IMR-90 (cell line): ENCODE results near the gene TTC8. TPM values are rescaled to one million over a fixed set of nuclear protein-coding genes. Genes with fewer than 3 reads are reported as not detected.

ENCODE experiments used
- ATAC-seq: fragments of 200-7000 bp; cut with Tn5 transposase; 2 replicates; pipeline ENCODE4 v1.9.1; 2020; ENCODE audit warnings: low read depth, mild to moderate bottlenecking, moderate library complexity
- BruUV-seq: library from RNA; stranded (reverse); fragments of 400-500 nt; replicated peaks from 2 replicates; lab custom pipeline; 2021; lab: Mats Ljungman, UMichigan
- CTCF ChIA-PET: fragments of 300-600 bp; formaldehyde crosslinking; extraction: SDS; loops from one replicate; lab custom pipeline; 2021; ENCODE audit warnings: antibody characterized with exemption; lab: Yijun Ruan, JAX
- POLR2A ChIA-PET: fragments of 300-600 bp; sonication (Branson Sonifier 250); formaldehyde crosslinking; loops from one replicate; lab custom pipeline; 2022; ENCODE audit warnings: antibody characterized with exemption; ENCODE audit not compliant: unreplicated experiment; lab: Charles Lee
- DNase-seq: peaks from one replicate; pipeline ENCODE4 v3.0.0; 2013
- H2AFZ ChIP-seq: replicated peaks from 2 replicates; pipeline ENCODE3; 2013; ENCODE audit warnings: low read length, mild to moderate bottlenecking; ENCODE audit not compliant: poor library complexity
- H2AK5ac ChIP-seq: 2 replicates; pipeline ENCODE4 v1.6.1; 2013; ENCODE audit warnings: low read depth, low read length, inconsistent platforms
- H2AK9ac ChIP-seq: replicated peaks from 2 replicates; pipeline ENCODE3; 2013; ENCODE audit warnings: mild to moderate bottlenecking, low read depth, low read length, moderate library complexity; ENCODE audit not compliant: poor library complexity
- H2BK120ac ChIP-seq: 2 replicates; pipeline ENCODE4 v1.6.1; 2013; ENCODE audit warnings: low read depth, low read length, inconsistent platforms
- H2BK15ac ChIP-seq: 3 replicates; pipeline ENCODE4 v1.6.1; 2013; ENCODE audit warnings: low read depth, low read length, inconsistent platforms
- H2BK20ac ChIP-seq: 2 replicates; pipeline ENCODE4 v1.6.1; 2013; ENCODE audit warnings: low read depth, mild to moderate bottlenecking, inconsistent platforms, low read length, moderate library complexity
- H2BK5ac ChIP-seq: 2 replicates; pipeline ENCODE4 v1.6.1; 2013; ENCODE audit warnings: mild to moderate bottlenecking, low read depth, low read length, inconsistent platforms; ENCODE audit not compliant: poor library complexity, severe bottlenecking
- H3K14ac ChIP-seq: replicated peaks from 2 replicates; pipeline ENCODE4 v1.6.1; 2013; ENCODE audit warnings: low read depth, low read length, inconsistent platforms
- H3K18ac ChIP-seq: 2 replicates; pipeline ENCODE4 v1.6.1; 2013; ENCODE audit warnings: low read depth, low read length, control low read depth
- H3K23ac ChIP-seq: 2 replicates; pipeline ENCODE4 v1.6.1; 2013; ENCODE audit warnings: low read depth, low read length, inconsistent platforms
- H3K27ac ChIP-seq: 2 replicates; pipeline ENCODE4 v1.5.1; 2013; ENCODE audit warnings: mild to moderate bottlenecking, control low read depth, low read length; ENCODE audit not compliant: insufficient read depth
- H3K27me3 ChIP-seq: 2 replicates; pipeline ENCODE4 v1.6.1; 2013; ENCODE audit warnings: low read length; ENCODE audit not compliant: control insufficient read depth, insufficient read depth
- H3K36me3 ChIP-seq: 2 replicates; pipeline ENCODE4 v1.6.1; 2013; ENCODE audit warnings: low read length, mixed read lengths; ENCODE audit not compliant: control insufficient read depth, insufficient read depth
- H3K4ac ChIP-seq: 2 replicates; pipeline ENCODE4 v1.6.1; 2013; ENCODE audit warnings: low read depth, low read length, inconsistent platforms
- H3K4me1 ChIP-seq: 2 replicates; pipeline ENCODE4 v1.6.1; 2013; ENCODE audit warnings: low read length, mixed read lengths; ENCODE audit not compliant: control insufficient read depth, insufficient read depth
- H3K4me2 ChIP-seq: 2 replicates; pipeline ENCODE4 v1.6.1; 2013; ENCODE audit warnings: low read depth, mild to moderate bottlenecking, control low read depth, low read length, moderate library complexity
- H3K4me3 ChIP-seq: 2 replicates; pipeline ENCODE4 v1.5.1; 2013; ENCODE audit warnings: low read depth, mild to moderate bottlenecking, control low read depth, low read length, moderate library complexity; ENCODE audit not compliant: insufficient read depth
- H3K56ac ChIP-seq: 2 replicates; pipeline ENCODE4 v1.6.1; 2013; ENCODE audit warnings: low read length, inconsistent platforms; ENCODE audit not compliant: insufficient read depth; ENCODE audit errors: extremely low read depth
- H3K79me1 ChIP-seq, 2 experiments: 2 replicates each; pipeline ENCODE4 v1.6.1; 2013; ENCODE audit warnings: low read length in 2 of 2, inconsistent platforms in 1 of 2, low read depth in 1 of 2
- H3K9ac ChIP-seq: 2 replicates; pipeline ENCODE4 v1.6.1; 2013; ENCODE audit warnings: low read depth, low read length, control low read depth
- H3K9me1 ChIP-seq: 2 replicates; pipeline ENCODE4 v1.6.1; 2013; ENCODE audit warnings: low read length, inconsistent platforms; ENCODE audit not compliant: insufficient read depth
- H3K9me3 ChIP-seq: 2 replicates; pipeline ENCODE4 v1.6.1; 2013; ENCODE audit warnings: low read length; ENCODE audit not compliant: control insufficient read depth, insufficient read depth
- H4K20me1 ChIP-seq: 2 replicates; pipeline ENCODE4 v1.6.1; 2013; ENCODE audit warnings: low read length, inconsistent platforms; ENCODE audit not compliant: insufficient read depth
- H4K5ac ChIP-seq: 2 replicates; pipeline ENCODE4 v1.6.1; 2013; ENCODE audit warnings: mild to moderate bottlenecking, low read depth, low read length, control low read depth
- H4K8ac ChIP-seq, 2 experiments: 2 replicates each; pipeline ENCODE4 v1.6.1; 2013; ENCODE audit warnings: low read depth in 2 of 2, low read length in 2 of 2, control low read depth in 1 of 2, inconsistent platforms in 1 of 2
- H4K91ac ChIP-seq: 2 replicates; pipeline ENCODE4 v1.6.1; 2013; ENCODE audit warnings: low read depth, low read length, inconsistent platforms; ENCODE audit not compliant: insufficient read depth
- ELK1 ChIP-seq: fragments of 150-350 bp; IDR thresholded peaks from 2 replicates; pipeline ENCODE4 v1.6.1; 2016; ENCODE audit warnings: low read depth, mild to moderate bottlenecking, low read length, moderate library complexity, borderline replicate concordance
- WGBS, 2 experiments: methylation state at CpG; one replicate each; pipeline versions ENCODE4 v1.1.5 to v1.1.7; 2013; ENCODE audit warnings: missing lambda C conversion rate in 2 of 2; ENCODE audit not compliant: insufficient read length in 1 of 2; ENCODE audit errors: extremely low coverage in 2 of 2; 5-methylcytosine and 5-hydroxymethylcytosine counted together
- dilution Hi-C: fragments of 300-500 bp; cut with HindIII; formaldehyde crosslinking; loops from one replicate; pipeline ENCODE4 v1.14.3; 2018; ENCODE audit warnings: low sequenced_read_pairs; ENCODE audit not compliant: unreplicated experiment
- in situ Hi-C: fragments of 300-500 bp; cut with MboI; formaldehyde crosslinking; loops from 3 replicates; pipeline ENCODE4 v1.14.3; 2019; ENCODE audit warnings: low sequenced_read_pairs, inconsistent platforms, mixed read lengths
- intact Hi-C: fragments of 100-400 bp; cut with micrococcal nuclease; formaldehyde crosslinking; loops from 2 replicates; pipeline ENCODE4 v1.10.0; 2022
- polyA plus RNA-seq, 3 experiments: library from polyadenylated mRNA; depleted of rRNA; stranded (reverse); fragments of >200 nt; gene quantifications; 2 replicates each; pipeline ENCODE4 v1.2.3, GENCODE V29; 2012; ENCODE audit warnings: low replicate concordance in 1 of 3
- total RNA-seq: library from RNA; depleted of rRNA; stranded (reverse); fragments of >200 nt; gene quantifications from 2 replicates; pipeline ENCODE4 v1.2.3, GENCODE V29; 2012

TTC8 gene
- total and polyA plus RNA-seq, 2 of the 4 experiments (the other 2 are of a cell fraction): 48.9 to 84.2 TPM

GRCh38 chr14:88914956-88915355 is 90.5 kb downstream of the TTC8 start:
- Histone ChIP-seq H2BK20ac (no peak overlapping the region), H3K14ac (no peak overlapping the region), H2BK5ac (no peak overlapping the region), H3K56ac (no peak overlapping the region), H3K9me3 (peaks cover 4% of the 10 kb centered on the region), H4K91ac (no peak overlapping the region), H3K23ac (no peak overlapping the region), H2AK9ac (no peak overlapping the region), H3K4me2 (no peak overlapping the region), H2AFZ (no peak overlapping the region), H3K18ac (no peak overlapping the region), H3K27ac (no peak overlapping the region), H2BK120ac (no peak overlapping the region), H4K20me1 (no peaks in the 10 kb centered on the region), H4K5ac (no peak overlapping the region), H3K36me3 (no peaks in the 10 kb centered on the region), H3K9me1 (no peaks in the 10 kb centered on the region; the same call in 1 of the 2 replicates), H2AK5ac (no peak overlapping the region), H3K4me1 (no peaks in the 10 kb centered on the region), H3K4me3 (no peak overlapping the region), H3K4ac (no peak overlapping the region), H3K27me3 (peaks cover 7% of the 10 kb centered on the region), H3K9ac (no peak overlapping the region), H2BK15ac (no peak overlapping the region), H4K8ac (no peak overlapping the region), H3K79me1 (no peaks in the 10 kb centered on the region)
- ChIA-PET CTCF (no interaction called here), POLR2A (no interaction called here)
- 33% methylated on average over 1 of the region's 4 CpGs; no CpG with 5 or more reads in 1 of the 2 experiments for WGBS, 2 experiments
- no peak for TF ChIP-seq ELK1
- ATAC-seq: no peak
- intact Hi-C loops: no loop called here
- BruUV-seq: no TSS peak
- DNase-seq: no peak
- dilution Hi-C loops: no loop called here
- in situ Hi-C loops: no loop called here
